ENCODE data around the gene KCNK10.

DNA sequence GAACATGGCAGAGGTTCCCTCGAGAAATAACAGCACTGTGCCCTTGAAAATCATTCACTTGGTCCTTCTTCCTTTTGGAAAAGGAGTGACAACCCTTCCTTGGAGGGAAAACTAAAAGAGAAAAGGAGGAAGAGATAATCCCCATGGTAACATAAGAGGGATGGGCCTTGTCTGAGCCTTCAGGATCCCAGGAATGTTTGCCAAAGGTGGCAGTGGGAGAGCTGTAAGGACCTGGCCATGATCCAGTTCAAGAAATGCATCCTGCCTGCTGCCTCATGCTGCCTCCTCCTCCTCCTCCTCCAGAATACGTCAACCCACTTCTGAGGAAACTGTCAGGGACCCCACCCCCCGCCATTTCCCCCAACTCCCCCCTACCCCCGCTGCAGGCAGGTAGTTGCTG is 118.8 kb downstream of the KCNK10 start:
- no peak for TF ChIP-seq POLR2A (IDR thresholded peaks at IDR 0.05)
- TF ChIP-seq, protein P1, sequence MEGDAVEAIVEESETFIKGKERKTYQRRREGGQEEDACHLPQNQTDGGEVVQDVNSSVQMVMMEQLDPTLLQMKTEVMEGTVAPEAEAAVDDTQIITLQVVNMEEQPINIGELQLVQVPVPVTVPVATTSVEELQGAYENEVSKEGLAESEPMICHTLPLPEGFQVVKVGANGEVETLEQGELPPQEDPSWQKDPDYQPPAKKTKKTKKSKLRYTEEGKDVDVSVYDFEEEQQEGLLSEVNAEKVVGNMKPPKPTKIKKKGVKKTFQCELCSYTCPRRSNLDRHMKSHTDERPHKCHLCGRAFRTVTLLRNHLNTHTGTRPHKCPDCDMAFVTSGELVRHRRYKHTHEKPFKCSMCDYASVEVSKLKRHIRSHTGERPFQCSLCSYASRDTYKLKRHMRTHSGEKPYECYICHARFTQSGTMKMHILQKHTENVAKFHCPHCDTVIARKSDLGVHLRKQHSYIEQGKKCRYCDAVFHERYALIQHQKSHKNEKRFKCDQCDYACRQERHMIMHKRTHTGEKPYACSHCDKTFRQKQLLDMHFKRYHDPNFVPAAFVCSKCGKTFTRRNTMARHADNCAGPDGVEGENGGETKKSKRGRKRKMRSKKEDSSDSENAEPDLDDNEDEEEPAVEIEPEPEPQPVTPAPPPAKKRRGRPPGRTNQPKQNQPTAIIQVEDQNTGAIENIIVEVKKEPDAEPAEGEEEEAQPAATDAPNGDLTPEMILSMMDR (IDR thresholded peaks at IDR 0.05) = no peak
